ENCODE data around the gene CDCA4.

Gene CDCA4

DNA sequence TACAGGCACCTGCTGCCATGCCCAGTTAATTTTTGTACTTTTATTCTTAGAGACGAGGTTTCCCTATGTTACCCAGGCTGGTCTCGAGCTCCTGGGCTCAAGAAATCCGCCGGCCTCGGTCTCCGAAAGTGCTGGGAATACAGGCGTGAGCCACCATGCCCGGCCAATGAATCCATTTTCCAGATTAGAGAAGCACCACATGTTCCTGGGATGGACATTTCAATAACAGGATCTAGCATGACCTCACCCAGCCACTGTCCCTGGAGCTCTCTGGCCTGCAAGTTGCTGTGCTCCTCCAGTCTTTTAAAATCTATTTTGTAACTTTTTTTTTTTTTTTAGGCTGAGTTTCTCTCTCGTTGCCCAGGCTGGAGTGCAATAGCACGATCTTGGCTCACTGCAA lies 42.2 kb upstream of the CDCA4 start:
- TF ChIP-seq ZBTB7A (IDR thresholded peaks at IDR 0.05; ENCODE audit: low read depth) (no peak), EP300 (IDR thresholded peaks at IDR 0.05; ENCODE audit: borderline replicate concordance) (no peak), RAD21 (IDR thresholded peaks at IDR 0.05; ENCODE audit: low read depth) (no peak), CREB1 (IDR thresholded peaks at IDR 0.05; ENCODE audit: low read depth) (no peak), CEBPB (IDR thresholded peaks at IDR 0.05) (no peak)

DNA sequence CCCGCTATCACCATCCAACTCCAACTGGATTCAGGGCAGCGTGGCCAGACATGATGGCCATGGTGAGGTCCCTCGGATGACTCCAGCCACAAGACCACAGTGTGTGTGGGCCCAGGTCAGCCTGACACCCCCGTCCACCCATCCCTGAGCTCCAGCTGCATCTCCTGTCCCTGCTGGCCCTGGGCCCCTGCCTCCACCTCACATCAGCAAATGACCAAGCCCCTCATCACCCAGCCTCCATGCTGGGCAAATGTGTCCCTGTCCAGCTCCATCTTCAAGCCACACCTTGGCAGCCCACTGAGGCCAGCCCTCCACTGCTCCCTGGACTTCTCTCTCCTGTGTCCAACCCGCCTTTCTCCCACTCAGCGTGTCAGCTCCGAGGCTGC lies 41.2 kb upstream of the CDCA4 start:
- TF ChIP-seq, protein P1, sequence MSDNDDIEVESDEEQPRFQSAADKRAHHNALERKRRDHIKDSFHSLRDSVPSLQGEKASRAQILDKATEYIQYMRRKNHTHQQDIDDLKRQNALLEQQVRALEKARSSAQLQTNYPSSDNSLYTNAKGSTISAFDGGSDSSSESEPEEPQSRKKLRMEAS (IDR thresholded peaks at IDR 0.05), result no peak
- TF ChIP-seq, protein P2, sequence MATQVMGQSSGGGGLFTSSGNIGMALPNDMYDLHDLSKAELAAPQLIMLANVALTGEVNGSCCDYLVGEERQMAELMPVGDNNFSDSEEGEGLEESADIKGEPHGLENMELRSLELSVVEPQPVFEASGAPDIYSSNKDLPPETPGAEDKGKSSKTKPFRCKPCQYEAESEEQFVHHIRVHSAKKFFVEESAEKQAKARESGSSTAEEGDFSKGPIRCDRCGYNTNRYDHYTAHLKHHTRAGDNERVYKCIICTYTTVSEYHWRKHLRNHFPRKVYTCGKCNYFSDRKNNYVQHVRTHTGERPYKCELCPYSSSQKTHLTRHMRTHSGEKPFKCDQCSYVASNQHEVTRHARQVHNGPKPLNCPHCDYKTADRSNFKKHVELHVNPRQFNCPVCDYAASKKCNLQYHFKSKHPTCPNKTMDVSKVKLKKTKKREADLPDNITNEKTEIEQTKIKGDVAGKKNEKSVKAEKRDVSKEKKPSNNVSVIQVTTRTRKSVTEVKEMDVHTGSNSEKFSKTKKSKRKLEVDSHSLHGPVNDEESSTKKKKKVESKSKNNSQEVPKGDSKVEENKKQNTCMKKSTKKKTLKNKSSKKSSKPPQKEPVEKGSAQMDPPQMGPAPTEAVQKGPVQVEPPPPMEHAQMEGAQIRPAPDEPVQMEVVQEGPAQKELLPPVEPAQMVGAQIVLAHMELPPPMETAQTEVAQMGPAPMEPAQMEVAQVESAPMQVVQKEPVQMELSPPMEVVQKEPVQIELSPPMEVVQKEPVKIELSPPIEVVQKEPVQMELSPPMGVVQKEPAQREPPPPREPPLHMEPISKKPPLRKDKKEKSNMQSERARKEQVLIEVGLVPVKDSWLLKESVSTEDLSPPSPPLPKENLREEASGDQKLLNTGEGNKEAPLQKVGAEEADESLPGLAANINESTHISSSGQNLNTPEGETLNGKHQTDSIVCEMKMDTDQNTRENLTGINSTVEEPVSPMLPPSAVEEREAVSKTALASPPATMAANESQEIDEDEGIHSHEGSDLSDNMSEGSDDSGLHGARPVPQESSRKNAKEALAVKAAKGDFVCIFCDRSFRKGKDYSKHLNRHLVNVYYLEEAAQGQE (IDR thresholded peaks at IDR 0.05; ENCODE audit: low read depth), result no peak
- TF ChIP-seq CEBPB (IDR thresholded peaks at IDR 0.05), result no peak
- no peak for TF ChIP-seq TCF12 (IDR thresholded peaks at IDR 0.05; ENCODE audit: low read depth)
- no peak for TF ChIP-seq ZBTB7A (IDR thresholded peaks at IDR 0.05; ENCODE audit: low read depth)
- no peak for TF ChIP-seq YY1 (IDR thresholded peaks at IDR 0.05; ENCODE audit: low read depth)
- TF ChIP-seq EP300 (IDR thresholded peaks at IDR 0.05; ENCODE audit: borderline replicate concordance), result no peak
- TF ChIP-seq NFIC (IDR thresholded peaks at IDR 0.05), result no peak

DNA sequence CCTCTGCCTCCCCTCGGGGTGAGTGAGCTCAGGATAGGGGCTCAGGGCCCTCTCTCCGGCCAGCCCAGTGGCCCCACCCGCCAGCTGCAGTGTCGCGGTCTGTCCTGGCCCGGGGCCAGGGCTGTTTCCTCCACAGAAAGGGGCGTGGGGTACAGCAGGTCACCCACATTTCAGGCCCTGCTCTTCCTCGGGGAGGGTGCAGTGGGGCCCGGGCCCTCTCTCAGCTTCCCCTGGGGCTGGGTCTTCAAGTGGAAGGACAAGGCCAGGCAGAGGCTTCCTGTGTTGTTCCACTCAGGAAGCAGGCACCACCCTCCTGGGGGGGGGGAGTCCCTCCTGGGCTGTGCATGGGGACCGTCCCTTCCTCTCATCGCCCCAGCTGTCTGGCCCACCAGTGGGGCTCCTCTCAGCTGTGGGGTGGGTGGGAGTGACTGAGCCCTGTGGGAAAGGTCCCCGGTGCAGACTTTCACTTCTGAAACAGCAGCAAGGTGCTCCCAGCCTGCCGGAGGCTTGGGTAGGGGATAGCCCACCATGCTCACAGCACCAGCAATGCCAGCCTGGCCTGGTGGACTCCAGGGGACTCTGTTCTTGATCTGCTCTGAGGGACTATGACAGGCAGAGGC lies 40.7 kb upstream of the CDCA4 start:
- TF ChIP-seq NFIC (IDR thresholded peaks at IDR 0.05) (no peak), TEAD4 (IDR thresholded peaks at IDR 0.05) (no peak), EP300 (IDR thresholded peaks at IDR 0.05; ENCODE audit: borderline replicate concordance) (no peak), ZBTB7A (IDR thresholded peaks at IDR 0.05; ENCODE audit: low read depth) (no peak), EGR1 (IDR thresholded peaks at IDR 0.05) (no peak), YY1 (IDR thresholded peaks at IDR 0.05; ENCODE audit: low read depth) (no peak), FOXM1 (IDR thresholded peaks at IDR 0.05; ENCODE audit: borderline replicate concordance, low read depth) (no peak), TAF1 (IDR thresholded peaks at IDR 0.05; ENCODE audit: low read depth) (no peak), CREB1 (IDR thresholded peaks at IDR 0.05; ENCODE audit: low read depth) (no peak), RAD21 (IDR thresholded peaks at IDR 0.05; ENCODE audit: low read depth) (no peak), CEBPB (IDR thresholded peaks at IDR 0.05) (no peak), TCF12 (IDR thresholded peaks at IDR 0.05; ENCODE audit: low read depth) (no peak)
- TF ChIP-seq, protein P2 (IDR thresholded peaks at IDR 0.05; ENCODE audit: low read depth), result no peak
- TF ChIP-seq, protein P1 (IDR thresholded peaks at IDR 0.05), result no peak
- TF ChIP-seq, protein P3, sequence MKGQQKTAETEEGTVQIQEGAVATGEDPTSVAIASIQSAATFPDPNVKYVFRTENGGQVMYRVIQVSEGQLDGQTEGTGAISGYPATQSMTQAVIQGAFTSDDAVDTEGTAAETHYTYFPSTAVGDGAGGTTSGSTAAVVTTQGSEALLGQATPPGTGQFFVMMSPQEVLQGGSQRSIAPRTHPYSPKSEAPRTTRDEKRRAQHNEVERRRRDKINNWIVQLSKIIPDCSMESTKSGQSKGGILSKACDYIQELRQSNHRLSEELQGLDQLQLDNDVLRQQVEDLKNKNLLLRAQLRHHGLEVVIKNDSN (IDR thresholded peaks at IDR 0.05), result no peak

DNA sequence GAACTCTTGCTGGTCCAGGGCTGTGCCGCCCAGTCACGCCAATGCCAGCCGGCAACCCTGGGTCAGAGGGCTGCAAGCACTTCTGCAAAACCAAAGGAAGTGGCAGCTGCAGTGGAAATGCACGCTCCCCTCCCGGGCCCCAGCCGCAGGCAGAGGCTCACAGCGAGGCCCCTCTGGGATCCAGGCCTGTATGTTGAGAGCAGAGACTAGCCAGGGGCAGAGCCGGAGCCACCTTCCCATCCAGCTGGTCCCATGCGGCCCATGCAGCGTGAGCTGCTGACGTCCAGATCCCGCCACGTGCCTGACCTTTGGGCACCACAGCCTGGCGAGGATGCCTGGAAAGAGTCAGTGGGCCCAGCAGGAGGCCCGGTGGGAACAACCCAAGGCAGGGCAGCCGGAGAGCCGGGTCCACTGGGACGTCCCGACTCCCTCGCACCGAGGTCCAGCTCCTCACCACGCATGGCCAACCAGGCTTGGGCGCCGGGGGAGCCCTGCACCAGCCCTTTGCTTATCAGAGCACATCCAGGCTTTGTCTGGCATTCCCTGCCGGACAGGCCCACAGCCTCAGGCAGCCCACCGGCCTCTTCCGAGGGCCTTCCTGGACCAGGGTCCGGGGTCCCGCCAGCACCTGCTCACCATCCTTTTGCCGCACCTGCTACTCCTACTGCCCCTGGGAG lies 40.0 kb upstream of the CDCA4 start:
- TF ChIP-seq, protein P2 (IDR thresholded peaks at IDR 0.05; ENCODE audit: low read depth), result no peak
- TF ChIP-seq TEAD4 (IDR thresholded peaks at IDR 0.05) (no peak), CEBPB (IDR thresholded peaks at IDR 0.05) (no peak), CREB1 (IDR thresholded peaks at IDR 0.05; ENCODE audit: low read depth) (no peak), NFIC (IDR thresholded peaks at IDR 0.05) (no peak), EGR1 (IDR thresholded peaks at IDR 0.05) (no peak), TCF12 (IDR thresholded peaks at IDR 0.05; ENCODE audit: low read depth) (no peak), FOXM1 (IDR thresholded peaks at IDR 0.05; ENCODE audit: borderline replicate concordance, low read depth) (no peak)
- TF ChIP-seq, protein P3 (IDR thresholded peaks at IDR 0.05), result no peak
